GM12875 (cell line): ENCODE measurements around the gene OR5L1.

ENCODE experiments used
- H3K4me3 ChIP-seq: one replicate; pipeline ENCODE4 v1.5.1; 2011; ENCODE audit warnings: low read depth, low read length, control low read depth
- CTCF ChIP-seq: IDR thresholded peaks from 2 replicates; pipeline ENCODE4 v1.5.1; 2011; ENCODE audit warnings: low read depth, mild to moderate bottlenecking, control low read depth, inconsistent platforms, low read length, moderate library complexity, borderline replicate concordance; ENCODE audit not compliant: insufficient read depth

OR5L1 gene

GRCh38 chr11:55826919-55827318 is 15.8 kb downstream of the OR5L1 start, which contains the start of gene OR5L2:
TSS of gene OR5L2 (plus strand) at chr11:55827219. CDS start at chr11:55827219, 0 bp downstream.
- no peak within 1 kb of the TSS for H3K4me3 ChIP-seq
- no peak for TF ChIP-seq CTCF

- no peak for TF ChIP-seq CTCF
- H3K4me3 ChIP-seq: no peak within 1 kb of the TSS
Measured at GRCh38 chr11:55838452-55838851, 27.3 kb downstream of the OR5L1 start, which contains the start of gene OR5D16. TSS of gene OR5D16 (plus strand) at chr11:55838752. CDS start at chr11:55838752, 0 bp downstream.

- no peak overlapping the region for H3K4me3 ChIP-seq
- no peak for TF ChIP-seq CTCF
Measured at GRCh38 chr11:55847453-55847852, 36.3 kb downstream of the OR5L1 start.

GRCh38 chr11:55849037-55849436 is 37.9 kb downstream of the OR5L1 start:
- no peak overlapping the region for H3K4me3 ChIP-seq
- TF ChIP-seq CTCF: no peak

GRCh38 chr11:55852141-55852540 is 41.0 kb downstream of the OR5L1 start:
- no peak for TF ChIP-seq CTCF
- no peak overlapping the region for H3K4me3 ChIP-seq

GRCh38 chr11:55854704-55855103 is 43.5 kb downstream of the OR5L1 start:
- no peak overlapping the region for H3K4me3 ChIP-seq
- no peak for TF ChIP-seq CTCF
